OCI-M2 (cell line): ENCODE measurements around the gene FAM135A.

ENCODE experiments used
- DNase-seq: peaks from one replicate; lab custom pipeline; 2025; ENCODE audit not compliant: unreplicated experiment; lab: John Stamatoyannopoulos, UW

FAM135A gene

DNA sequence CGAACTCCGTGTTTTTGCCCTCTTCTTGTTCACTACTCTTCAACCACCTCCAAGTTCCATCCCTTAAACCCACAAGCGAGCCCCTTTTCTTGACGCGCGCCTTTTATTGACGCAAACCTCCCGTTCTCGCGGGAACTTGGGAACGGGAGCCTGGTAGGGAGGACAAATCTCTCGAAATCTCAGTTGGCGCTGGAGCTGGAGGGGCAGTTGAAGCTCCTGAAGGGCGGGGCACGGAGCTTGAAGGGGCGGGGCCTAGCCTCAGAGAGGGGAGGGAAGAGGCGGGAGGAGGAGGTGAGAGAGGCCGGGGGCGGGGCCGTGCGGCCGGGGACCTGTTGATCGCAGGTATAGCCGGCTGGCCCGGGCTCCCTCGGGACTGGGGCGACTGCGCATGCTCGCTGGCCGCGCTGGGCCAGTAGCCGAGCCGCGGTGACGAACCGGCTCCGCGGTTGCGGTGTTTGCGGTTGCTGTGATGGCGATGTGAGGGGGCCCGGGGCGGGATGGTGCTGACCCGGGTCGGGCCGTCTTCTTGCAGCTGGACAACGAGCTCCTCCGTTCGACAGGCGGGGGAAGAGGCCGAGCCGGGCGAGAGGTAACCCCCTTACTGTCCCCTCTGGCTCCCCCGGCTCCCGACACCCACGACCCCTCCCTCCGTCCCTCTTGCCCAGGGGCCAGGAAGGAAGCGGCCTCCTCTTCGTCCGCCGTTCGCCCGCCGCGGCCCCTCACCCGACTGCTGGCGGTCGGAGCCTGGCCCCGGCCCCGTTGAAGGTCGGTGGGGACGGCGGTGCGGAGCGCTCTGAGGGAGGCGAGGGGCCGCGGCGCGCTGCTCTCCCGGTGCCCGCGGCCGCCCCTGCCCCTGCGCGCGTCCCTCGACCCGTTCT, at the start of gene FAM135A:
Gene FAM135A (plus strand): TSS at position 395 of the 878 bp plus-strand sequence. CDS start 14,835 bp downstream, outside the sequence.
- peak; percentile 73 for DNase-seq

DNA sequence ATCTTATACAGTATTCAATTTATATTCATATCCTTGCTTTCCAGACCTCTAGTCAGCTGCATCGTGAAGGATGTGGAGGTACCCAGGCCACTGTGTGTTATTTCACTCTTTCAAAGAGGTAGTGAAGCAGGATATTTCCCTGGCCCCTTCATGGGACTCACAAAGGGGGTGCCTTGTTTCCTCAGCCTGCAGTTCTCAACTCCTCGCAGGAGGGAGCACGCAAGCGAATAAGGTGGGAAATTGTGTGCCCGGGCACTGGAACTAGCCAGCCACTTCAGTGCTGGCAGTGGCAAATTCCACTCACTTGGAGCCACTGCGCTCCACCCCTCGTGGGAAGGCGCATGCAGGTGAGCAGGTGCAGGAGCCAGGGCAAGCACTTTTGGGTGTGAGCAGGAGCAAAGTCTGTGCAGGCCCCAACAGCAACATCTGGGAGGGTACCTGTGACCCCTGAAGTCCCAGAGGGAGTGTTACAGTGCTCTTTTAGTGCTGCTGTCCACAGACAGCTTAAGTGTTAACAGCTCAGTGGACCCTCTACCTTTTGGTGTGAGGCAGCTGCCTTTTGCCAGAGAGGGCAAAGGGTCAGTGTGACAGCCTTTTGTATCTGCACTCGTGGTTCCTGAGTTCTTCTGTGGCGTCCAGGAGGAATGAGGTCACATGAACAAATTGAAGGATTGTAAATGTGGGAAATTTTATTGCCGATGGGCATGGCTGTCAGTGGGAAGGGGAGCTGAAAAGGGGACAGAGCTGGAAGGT, 49.4 kb upstream of the FAM135A start:
- DNase-seq, result no peak

DNA sequence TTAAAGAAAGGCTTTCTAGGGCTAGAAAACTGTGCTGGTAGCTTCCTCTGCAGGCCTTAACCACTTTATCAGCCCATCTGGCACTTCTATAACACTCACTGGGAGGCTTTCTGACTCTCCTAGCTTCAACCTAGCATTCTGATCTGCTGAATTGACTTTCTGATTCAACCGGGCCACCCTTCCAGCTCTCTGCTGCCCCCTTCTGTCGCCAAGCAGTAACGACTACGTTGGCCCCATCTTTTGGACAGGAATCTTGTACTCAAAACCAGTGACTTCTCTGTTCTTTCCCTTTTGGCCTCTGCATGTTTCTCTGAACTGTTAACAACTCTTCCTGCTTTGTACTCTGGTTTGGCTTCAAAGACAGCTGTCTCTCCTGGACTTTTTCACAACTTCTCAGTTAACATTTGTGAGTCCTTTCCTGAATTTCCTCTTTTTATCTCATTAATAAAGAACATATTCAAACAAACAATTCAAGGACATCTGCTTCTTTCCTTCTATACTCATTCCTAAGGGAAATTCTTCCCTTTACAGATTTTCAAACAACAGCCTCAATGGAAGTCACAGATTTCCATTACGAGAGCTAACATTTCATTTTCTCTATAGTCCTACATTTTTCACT, 43.9 kb upstream of the FAM135A start:
- peak; percentile 27 for DNase-seq

DNA sequence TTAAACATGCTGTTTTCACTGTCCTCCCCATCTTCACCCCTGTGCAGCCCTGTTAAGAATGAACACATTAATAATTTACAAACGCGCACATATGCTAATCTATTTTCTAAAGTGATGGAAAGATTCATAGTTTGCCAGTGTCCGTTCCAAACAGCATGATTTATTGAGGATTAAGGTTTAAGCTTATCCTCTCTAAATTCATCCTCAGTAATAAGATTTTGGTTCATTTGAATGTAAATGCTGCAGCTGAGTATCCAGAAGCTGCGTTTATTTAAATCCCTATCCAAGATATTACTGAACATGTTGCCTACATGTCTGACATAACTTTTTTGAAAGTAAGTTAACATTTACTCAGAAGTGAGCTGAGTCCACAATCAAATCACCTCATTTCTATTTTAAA, 42.8 kb upstream of the FAM135A start:
- DNase-seq, result no peak

DNA sequence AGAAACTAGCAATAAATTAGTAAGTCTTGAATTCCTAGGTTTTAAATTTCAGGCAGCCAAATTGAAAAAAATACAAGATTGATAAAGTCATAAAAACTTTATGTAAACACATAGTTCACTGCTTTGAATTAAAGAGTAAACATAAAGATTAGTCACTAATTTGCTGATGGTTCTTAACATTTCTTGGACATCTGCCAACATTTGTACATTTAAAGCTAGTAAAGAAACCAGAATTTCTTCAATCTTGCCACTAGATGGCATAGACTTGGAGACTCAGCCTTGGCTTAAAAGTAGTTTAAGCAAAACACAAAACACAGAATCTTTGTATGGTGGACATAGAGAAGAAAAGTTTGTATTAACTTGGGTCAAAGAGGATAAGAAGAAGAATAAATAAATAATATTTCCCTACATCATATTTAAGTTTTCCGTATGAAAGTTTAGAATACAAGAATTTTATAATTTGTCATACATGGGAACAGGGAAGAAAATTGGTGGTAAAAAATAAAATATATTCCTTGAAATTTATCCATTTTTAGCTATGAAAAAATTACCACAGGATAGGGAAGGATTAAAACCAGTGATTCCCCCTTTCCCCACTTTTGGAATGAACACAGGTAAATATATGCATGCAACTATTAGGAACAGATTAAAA, 41.7 kb upstream of the FAM135A start:
- no peak for DNase-seq

DNA sequence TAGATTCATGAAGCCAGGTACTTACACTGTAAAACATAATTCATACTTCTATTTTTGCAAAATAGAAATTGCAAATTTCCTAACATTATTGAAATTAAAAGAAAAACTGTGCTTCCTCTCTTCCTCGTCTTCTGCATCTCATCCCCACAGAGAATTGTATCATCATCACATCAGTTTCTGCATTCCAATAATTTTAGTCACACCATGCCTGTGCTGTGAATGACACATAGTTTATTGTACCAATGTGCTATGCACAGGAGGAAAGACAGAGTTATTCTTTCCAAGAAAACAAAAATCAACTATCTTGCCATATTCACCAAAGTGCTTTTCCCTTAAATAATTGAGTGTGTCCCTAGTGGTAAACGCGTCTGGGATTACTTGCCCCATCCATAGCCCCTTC, 38.1 kb upstream of the FAM135A start:
- no peak for DNase-seq

DNA sequence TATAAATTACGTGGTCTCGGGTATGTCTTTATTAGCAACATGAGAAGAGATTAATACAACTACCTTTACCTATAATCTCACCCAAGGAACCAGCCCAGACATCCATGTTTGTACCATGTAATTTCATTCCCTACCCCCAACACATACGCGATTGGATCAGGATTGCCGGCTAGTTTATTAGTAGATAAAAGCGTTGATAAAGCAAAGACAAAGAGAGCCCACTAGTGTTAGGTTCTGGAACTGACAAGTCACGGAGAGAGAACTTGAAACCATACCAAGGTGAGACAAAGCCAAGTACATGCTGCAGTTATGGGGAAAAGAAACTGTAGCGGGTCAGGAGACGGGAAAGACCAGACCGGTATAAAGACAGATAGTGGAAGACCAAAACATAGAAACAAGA, 37.4 kb upstream of the FAM135A start:
- DNase-seq, result no peak

DNA sequence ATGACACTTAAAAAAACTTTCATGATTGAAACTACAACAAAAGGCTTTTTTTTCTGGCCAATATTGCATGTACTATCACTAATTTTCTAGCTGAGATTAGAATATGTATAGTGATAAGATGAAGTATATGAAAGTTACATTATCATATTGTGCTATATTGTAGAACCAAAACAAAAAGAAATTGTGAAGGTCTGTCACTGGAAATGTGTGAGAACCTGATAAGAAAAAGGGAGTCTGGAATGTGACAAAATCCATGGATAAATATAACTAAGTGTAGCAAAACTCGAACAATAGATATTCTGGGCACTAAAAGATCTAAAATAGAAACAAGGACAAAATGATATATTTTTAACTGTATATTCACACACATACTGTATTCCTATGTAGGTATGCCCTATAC, 36.7 kb upstream of the FAM135A start:
- DNase-seq, result no peak

DNA sequence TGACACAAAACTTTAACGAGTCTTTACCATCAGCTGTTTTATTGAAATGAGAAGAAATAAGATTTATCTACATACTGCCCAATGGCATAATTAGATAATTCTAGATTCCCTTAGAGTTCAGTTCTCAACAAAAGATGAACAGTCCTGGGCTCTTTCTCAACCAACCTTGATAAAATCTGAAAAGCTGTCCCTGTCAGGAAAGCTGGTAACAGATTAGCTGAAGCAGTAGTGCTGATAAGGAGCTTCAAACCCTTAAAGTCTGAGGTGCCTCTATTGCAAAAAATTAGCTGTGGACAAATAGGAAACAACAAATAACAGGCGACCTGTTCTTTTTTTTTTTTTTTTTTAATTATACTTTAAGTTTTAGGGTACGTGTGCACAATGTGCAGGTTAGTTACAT, 35.9 kb upstream of the FAM135A start:
- no peak for DNase-seq

DNA sequence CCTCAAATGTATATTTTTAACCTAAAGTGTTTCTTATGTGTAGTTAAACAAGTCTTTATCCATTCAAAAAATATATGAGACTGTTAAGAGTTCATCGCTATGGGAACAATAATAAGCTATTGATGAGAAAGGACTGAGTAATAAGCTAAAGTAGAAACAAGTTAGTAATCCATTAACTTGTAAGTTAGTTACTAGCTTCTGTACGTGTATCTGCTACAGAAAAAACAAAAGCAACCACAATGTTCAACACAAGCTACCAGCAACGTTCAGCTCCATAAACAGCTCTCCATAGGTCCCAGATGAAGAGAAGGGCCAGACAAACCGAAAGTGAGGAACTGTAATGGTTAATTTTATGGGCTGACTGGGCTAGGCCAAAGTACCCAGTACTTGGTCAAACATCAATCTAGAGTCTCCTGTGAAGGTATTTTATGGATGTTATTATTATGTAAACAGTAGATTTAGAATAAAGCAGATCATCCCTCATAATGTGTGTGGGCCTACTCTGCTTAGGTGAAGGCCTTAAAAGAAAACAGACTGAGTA, 33.8 kb upstream of the FAM135A start:
- no peak for DNase-seq

DNA sequence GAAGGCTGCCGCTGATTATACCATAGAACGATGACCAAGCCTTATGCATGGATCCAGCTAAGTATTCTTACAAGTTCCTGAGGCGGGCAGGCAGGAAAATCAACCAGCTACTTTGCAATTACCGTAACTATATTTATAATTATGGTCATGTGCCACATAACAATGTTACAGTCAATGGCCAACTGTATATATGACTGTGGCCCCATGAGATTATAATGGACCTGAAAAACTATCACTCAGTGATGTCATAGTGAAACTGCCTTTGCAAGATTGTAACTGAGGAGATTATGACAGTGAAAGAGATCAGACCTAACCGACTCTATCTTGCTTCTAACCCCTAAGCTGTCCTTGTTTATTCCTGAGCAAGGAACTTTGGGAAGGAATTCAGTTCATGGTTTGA, 33.1 kb upstream of the FAM135A start:
- no peak for DNase-seq

DNA sequence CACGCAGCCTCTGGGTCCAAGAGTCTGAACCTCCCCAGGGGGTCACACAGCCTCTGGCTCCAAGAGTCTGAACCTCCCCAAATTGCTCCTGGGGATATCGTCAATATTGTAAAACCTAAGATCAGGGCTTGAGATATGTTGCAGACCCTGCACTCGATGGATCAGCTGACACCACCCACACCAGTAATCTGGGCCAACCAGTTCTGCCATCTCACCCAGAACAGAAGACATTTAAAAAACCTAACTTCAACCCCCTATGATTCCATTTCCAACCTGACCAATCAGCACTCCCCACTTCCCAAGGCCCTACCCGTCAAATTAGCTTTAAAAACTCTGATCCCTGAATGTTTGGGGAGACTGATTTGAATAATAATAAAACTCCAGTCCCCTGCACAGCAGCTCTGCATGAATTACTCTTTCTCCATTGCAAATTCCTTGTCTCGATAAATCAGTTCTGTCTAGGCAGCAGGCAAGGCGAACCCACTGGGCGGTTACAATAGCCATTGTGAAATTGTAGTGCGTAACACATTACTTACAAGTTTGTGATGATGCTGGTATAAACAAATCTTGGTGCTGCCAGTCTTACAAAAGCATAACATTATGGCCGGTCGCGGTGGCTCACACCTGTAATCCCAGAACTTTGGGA, 32.4 kb upstream of the FAM135A start:
- DNase-seq, result no peak

DNA sequence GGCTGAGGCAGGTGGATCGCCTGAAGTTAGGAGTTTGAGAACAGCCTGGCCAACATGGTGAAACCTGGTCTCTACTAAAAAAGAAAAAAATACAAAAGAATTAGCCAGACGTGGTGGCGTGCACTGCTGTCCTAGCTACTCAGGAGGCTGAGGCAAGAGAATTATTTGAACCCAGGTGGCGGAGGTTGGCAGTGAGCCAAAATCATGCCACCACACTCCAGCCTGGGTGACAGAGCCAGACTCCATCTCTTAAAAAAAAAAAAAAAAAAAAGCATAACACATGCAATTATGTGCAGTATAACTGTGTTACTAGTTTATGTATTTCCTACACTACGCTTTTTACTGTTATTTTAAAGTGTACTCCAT, 31.9 kb upstream of the FAM135A start:
- DNase-seq, result no peak

DNA sequence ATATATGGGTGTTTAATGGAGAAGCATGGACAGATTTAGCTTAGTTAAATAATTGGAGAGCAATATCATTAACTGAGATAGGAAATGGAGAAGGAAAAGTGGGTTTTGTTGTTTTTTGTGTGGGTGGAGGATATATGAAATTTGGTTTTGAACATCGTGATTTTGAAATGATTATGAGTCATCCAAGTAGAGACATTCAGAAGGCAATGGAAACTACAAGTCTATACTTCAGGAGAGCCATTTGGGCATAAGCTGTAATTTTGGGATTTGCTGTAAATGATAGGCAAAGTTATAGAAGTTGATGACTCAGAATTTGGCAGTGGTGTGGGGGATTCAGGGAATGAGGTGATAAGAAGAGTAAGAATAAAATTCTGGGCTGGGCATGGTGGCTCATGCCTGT, 27.4 kb upstream of the FAM135A start:
- no peak for DNase-seq

DNA sequence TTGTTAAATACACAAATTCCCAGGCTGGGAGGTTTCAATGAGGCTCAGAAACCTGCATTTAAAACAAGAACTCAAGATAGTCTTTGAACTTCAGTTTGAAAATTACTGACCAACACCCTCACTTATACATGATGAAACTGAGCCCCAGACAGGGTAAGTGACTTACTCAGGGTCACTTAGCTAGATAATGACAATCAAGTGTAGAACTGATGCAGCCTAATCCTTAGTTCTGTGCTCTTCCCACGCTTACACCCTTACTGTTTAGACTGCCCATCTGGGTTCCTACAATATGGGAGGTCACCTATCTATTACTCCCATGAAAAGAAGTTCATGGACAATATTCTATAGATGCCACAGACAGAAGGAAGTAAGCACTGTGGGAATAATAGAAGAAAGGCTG, 24.5 kb upstream of the FAM135A start:
- DNase-seq, result no peak

DNA sequence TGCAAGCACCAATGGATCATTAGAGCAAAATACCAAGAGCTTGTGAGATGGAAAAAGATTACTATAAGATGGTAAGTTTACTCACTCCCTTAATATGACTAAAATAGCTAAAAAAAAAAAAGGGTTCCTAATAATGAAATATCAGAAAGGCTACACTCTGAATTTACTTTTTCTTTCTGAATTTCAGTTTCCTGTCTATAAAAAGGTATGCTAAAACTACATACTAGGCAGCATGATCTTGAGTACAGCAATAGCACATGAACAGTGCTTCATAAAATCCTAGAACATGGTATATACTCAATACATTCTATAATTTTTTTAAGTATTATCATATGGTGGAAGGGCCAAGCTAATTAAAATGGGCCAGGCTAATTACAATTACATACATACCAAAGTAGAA, 24.0 kb upstream of the FAM135A start:
- no peak for DNase-seq

DNA sequence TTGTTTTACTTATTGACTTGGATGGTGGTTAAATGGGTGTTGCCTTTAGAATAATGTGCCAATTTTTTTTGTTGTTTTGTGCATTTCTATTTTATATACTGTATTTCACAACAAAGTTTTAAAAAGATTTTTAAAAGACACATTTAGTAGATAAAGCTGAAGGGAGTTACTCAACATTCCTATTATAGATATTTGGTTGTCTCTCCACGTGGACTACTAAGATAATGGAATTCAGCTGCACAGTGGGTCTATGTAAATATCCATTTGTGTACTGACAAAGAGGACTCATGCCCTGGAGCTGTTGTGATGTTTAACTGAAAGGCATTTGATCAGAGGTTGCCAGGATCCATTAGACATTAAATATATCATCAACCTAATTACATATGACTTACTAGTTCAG, 23.2 kb upstream of the FAM135A start:
- DNase-seq, result no peak

DNA sequence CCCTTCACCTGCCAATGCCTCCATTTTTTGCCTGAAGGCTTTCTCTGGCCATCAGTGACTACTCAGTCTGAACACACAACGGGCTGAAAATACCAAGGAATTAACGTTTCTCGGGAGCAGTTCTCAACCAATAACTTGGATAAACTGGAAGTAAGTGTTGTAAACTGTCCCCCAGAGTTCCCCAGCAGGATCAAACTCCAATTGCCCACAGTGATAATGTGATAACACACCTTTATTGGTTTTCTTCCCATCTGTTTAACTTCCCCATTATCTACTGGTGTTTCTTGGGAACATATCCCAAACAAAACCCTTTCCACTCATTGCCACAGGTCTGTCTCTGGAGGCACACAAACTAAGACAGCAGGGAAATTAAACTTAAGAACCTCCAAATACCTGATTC, 21.8 kb upstream of the FAM135A start:
- no peak for DNase-seq

DNA sequence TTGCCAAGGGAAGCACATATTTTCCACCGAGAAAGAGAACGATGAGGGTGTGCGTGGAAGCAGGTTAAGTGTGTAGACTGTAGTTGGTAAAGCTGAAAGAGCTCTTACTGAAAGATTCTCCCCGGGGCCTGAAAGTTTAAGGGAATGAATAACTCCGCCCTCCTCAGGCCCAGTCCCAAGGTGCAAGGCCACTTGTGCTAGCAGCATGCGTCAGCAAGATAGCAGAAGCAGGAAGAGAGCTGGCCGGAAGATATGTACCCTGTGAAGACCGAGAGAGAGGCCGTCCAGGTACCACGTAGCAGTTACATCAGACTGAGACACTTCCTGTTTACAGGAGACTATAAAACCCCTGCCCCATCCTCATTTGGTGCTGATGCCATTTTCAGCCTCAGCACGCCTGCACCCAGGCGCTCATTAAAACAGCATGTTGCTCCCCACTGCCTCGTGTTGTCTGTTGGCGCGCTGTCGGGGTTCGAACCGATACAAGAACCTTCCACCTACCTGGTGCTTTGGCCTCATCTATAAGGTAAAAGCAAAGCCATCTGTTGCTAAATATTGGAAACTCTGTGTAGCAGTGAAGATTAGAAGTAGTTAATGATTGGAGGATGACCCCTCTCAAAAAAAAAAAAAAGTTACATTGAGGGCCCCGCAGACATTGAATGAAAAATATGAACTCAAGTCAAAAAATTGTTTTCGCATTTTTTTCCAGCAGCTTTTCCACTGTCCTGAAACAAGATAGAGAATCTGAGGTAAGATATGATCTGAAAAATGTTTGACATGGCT, 18.6 kb upstream of the FAM135A start:
- DNase-seq, result no peak

DNA sequence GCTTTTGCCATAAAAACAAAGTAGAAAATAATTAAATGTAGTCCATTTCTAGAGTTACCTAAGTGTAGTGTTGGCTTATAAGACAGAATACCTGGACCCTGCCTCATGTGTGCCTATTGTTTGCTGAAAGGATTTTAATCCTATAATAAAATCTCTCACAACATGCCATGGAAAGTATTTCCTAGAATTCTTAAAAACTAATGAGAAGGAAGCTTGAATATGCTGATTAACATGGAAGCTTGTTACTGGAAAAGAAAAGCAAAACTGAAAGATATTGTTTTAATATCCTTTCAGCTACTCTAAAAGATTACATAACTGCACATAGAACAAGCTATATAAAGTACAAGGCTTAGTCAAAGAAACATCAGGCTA, 18.0 kb upstream of the FAM135A start:
- no peak for DNase-seq
